Measurements from ENCODE around the gene PSMC4.

DNA sequence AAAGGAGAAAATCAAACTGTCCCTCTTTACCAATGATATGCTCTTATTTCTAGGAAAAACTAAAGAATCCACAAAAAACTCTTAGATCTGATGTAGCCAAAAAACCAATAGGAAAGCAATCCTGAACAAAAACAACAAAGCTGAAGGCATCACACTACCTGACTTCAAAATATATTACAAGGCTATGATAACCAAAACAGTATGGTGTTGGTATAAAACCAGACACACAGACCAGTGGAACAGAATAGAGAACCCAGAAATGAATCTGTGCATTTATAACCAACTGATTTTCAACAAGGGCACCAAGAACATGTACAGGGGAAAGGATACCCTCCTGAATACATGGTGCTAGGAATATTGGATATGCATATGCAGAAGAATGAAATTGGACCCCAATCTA is 16.2 kb downstream of the PSMC4 start:
- TF ChIP-seq, protein P1, sequence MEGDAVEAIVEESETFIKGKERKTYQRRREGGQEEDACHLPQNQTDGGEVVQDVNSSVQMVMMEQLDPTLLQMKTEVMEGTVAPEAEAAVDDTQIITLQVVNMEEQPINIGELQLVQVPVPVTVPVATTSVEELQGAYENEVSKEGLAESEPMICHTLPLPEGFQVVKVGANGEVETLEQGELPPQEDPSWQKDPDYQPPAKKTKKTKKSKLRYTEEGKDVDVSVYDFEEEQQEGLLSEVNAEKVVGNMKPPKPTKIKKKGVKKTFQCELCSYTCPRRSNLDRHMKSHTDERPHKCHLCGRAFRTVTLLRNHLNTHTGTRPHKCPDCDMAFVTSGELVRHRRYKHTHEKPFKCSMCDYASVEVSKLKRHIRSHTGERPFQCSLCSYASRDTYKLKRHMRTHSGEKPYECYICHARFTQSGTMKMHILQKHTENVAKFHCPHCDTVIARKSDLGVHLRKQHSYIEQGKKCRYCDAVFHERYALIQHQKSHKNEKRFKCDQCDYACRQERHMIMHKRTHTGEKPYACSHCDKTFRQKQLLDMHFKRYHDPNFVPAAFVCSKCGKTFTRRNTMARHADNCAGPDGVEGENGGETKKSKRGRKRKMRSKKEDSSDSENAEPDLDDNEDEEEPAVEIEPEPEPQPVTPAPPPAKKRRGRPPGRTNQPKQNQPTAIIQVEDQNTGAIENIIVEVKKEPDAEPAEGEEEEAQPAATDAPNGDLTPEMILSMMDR (IDR thresholded peaks at IDR 0.05), result no peak
- no peak for TF ChIP-seq EZH2 (IDR thresholded peaks at IDR 0.05; ENCODE audit: borderline replicate concordance, insufficient read depth, low read depth, low read length, poor library complexity, severe bottlenecking)
